Heart left ventricle (tissue), 16 donors: ENCODE measurements around the gene SLC12A5. TPM values are rescaled to one million over a fixed set of nuclear protein-coding genes. Genes with fewer than 3 reads are reported as not detected.

Experiments
- ATAC-seq, 4 donors: fragments of 200-7000 bp; cut with Tn5 transposase; one replicate each; pipeline ENCODE4 v1.9.1; 2020 to 2022; ENCODE audit warnings: moderate library complexity in 4 of 4, mild to moderate bottlenecking in 3 of 4, moderate number of reproducible peaks in 1 of 4
- DNase-seq, 5 donors: peaks; one replicate each; pipeline ENCODE4 v3.0.0-alpha.2; 2020
- H3K27ac ChIP-seq, 12 donors: fragments of 200-600 bp; sonication (generic) in 4 of 12; one replicate each; pipeline versions ENCODE4 v1.5.0 to v1.8.0; 2016 to 2022; ENCODE audit warnings: mild to moderate bottlenecking in 2 of 12
- H3K27me3 ChIP-seq, 9 donors: fragments of 200-600 bp; sonication (generic) in 2 of 9; one replicate each; pipeline versions ENCODE4 v1.5.1 to v1.8.0; 2016 to 2022; ENCODE audit warnings: mild to moderate bottlenecking in 3 of 9
- H3K36me3 ChIP-seq, 9 donors: fragments of 200-600 bp; sonication (generic) in 2 of 9; one replicate each; pipeline versions ENCODE4 v1.5.0 to v1.8.0; 2018 to 2022; ENCODE audit warnings: mild to moderate bottlenecking in 2 of 9
- H3K4me1 ChIP-seq, 12 donors: fragments of 200-600 bp; sonication (generic) in 4 of 12; one replicate each; pipeline versions ENCODE4 v1.5.0 to v1.8.0; 2016 to 2022; ENCODE audit warnings: mild to moderate bottlenecking in 3 of 12
- H3K4me3 ChIP-seq, 12 donors: fragments of 200-600 bp; sonication (generic) in 4 of 12; one replicate each; pipeline versions ENCODE4 v1.5.0 to v1.8.0; 2017 to 2022; ENCODE audit warnings: mild to moderate bottlenecking in 9 of 12, moderate library complexity in 4 of 12
- H3K9me3 ChIP-seq, 12 donors: fragments of 200-600 bp; sonication (generic) in 4 of 12; one replicate each; pipeline versions ENCODE4 v1.5.0 to v1.8.0; 2016 to 2022; ENCODE audit warnings: mild to moderate bottlenecking in 1 of 12
- CTCF ChIP-seq, 12 donors: fragments of 200-600 bp; sonication (generic) in 4 of 12; IDR thresholded peaks; one replicate each; pipeline versions ENCODE4 v1.5.0 to v1.8.0; 2018 to 2022; ENCODE audit warnings: antibody characterized with exemption in 12 of 12, mild to moderate bottlenecking in 5 of 12
- POLR2A ChIP-seq, 2 donors: fragments of 450-650 bp; IDR thresholded peaks; one replicate each; pipeline ENCODE4 v1.6.1; 2017; ENCODE audit warnings: antibody characterized with exemption in 2 of 2, mild to moderate bottlenecking in 2 of 2, moderate library complexity in 2 of 2
- WGBS, 4 donors: extraction: QIAGEN DNeasy Blood & Tissue Kit in 2 of 4; methylation state at CpG; one replicate each; pipeline versions ENCODE4 v1.1.5 to v1.1.7; 2013 to 2018; 5-methylcytosine and 5-hydroxymethylcytosine counted together
- intact Hi-C, 10 donors: fragments of 100-400 bp; cut with DNase I; formaldehyde crosslinking; loops; one replicate each; pipeline versions ENCODE4 v1.11.1 to v1.14.2; 2022
- polyA plus RNA-seq, 2 donors: library from polyadenylated mRNA; stranded (reverse); fragments of 200-250 nt; gene quantifications; one replicate each; pipeline ENCODE4 v1.2.3, GENCODE V29; 2013
- total RNA-seq, 9 donors: library from RNA; depleted of rRNA in 2 of 9; stranded (reverse); fragments of >200 nt in 2 of 9; fragmentation: NEBNext Ultra II Directional in 3 of 9; extraction: Animal tissue kit (Norgen Biotek cat#: 25700) in 3 of 9; gene quantifications; one replicate each; pipeline versions ENCODE4 v1.1.0 to v1.2.4, GENCODE V29; 2016 to 2023
- donor health status: ischemic (EF 13 %, LVEDD 7.1; RV severe dilation, severe dysfunction).
- donor health status: healthy with polysubstance abuse.
- donor health status: DM: no; HTN: yes; CAD: no.
- donor health status: DM: no; HTN: no; CAD: no.
- donor health status: ischemic (EF 25% LVEDD 6.9; RV normal size, moderate dysfunction).
- donor health status: ischemic (EF 25% LVEDD 5.7; RV mildly dilated, moderate dysfunction).
- donor health status: healthy.
- donor health status: DM: yes; HTN: yes; CAD: no.
- donor health status: ischemic (EF 35%, LVEDD 5.7; RV mildly dilated, moderate dysfunction).
- donor health status: nonischemic (EF 11% LVEDD 7.7; RV severe dilation, severe dysfunction).
- donor health status: DM: yes; HTN: yes; CAD: no.
- donor health status: PGD.
- donor health status: ischemic (EF 29% LVEDD 5.4; RV normal size, mild dysfunction).
- donor health status: nonischemic (EF 23%, LVEDD 6.1; RV moderate dilation, normal function).

SLC12A5 gene
- total and polyA plus RNA-seq, 11 donors = 0.73 to 1.7 (median 1.2) TPM; not detected in 8

- peaks cover 0 to 7% (median 0%) of the 10 kb centered on the region in 12 donors for H3K4me1 ChIP-seq
- 84 to 92% (median 87%) methylated on average over 3 of the region's 3 CpGs for WGBS, 4 donors
- TF ChIP-seq CTCF (IDR thresholded peaks at IDR 0.05) = no peak
- TF ChIP-seq POLR2A (IDR thresholded peaks at IDR 0.05) = no peak
- intact Hi-C loops = no loop called here
- peaks cover 12 to 71% (median 29%) of the 10 kb centered on the region in 9 donors for H3K27me3 ChIP-seq
- ATAC-seq = no peak
- H3K27ac ChIP-seq = no peak overlapping the region
- DNase-seq = no peak
- H3K36me3 ChIP-seq = no peaks in the 10 kb centered on the region
- no peak overlapping the region for H3K4me3 ChIP-seq
- H3K9me3 ChIP-seq = no peaks in the 10 kb centered on the region
These were observed 73.9 kb downstream of the SLC12A5 start for GRCh38 chr20:46102940-46103339.

- H3K27me3 ChIP-seq = peaks cover 8 to 70% (median 21%) of the 10 kb centered on the region in 9 donors
- intact Hi-C loops = no loop called here
- H3K4me3 ChIP-seq = no peak overlapping the region
- H3K9me3 ChIP-seq = no peaks in the 10 kb centered on the region
- no peak overlapping the region for H3K27ac ChIP-seq
- DNase-seq (no peak), ATAC-seq (no peak)
- peaks cover 0 to 14% (median 0%) of the 10 kb centered on the region in 12 donors for H3K4me1 ChIP-seq
- TF ChIP-seq POLR2A (IDR thresholded peaks at IDR 0.05) = no peak
- no peak for TF ChIP-seq CTCF (IDR thresholded peaks at IDR 0.05)
- WGBS, 4 donors = 73 to 86% (median 82%) methylated on average over 3 of the region's 3 CpGs
- H3K36me3 ChIP-seq = no peaks in the 10 kb centered on the region
These were observed 75.2 kb downstream of the SLC12A5 start for GRCh38 chr20:46104262-46104661.

DNA sequence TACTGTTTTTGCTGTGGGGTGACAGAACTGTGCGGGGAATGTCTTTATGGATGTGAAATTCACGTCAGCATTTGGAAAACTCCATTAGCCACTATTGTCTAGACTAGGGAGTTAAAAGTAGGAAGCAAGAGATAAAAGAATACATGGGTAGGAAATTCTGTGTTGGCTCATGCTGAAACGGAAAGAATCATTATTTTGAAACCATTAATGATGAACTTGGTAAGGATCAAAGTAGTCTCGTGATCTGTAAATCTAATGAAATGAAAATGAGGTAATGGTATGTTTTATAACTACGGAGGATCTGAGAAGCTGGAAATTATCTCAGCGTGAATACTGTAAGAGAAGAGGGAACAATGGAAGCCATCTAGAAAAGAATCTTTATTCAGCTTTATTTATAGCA, 78.0 kb downstream of the SLC12A5 start:
- intact Hi-C loops = no loop called here
- DNase-seq (no peak), ATAC-seq (no peak)
- Histone ChIP-seq H3K4me3 (no peak overlapping the region), H3K4me1 (peaks cover 0 to 28% (median 0%) of the 10 kb centered on the region in 12 donors), H3K9me3 (no peaks in the 10 kb centered on the region), H3K27ac (no peak overlapping the region), H3K27me3 (peaks cover 0 to 58% (median 7%) of the 10 kb centered on the region in 9 donors), H3K36me3 (no peaks in the 10 kb centered on the region)
- no peak for TF ChIP-seq POLR2A (IDR thresholded peaks at IDR 0.05)
- no peak for TF ChIP-seq CTCF (IDR thresholded peaks at IDR 0.05)
- 55 to 71% (median 61%) methylated on average over 6 of the region's 6 CpGs for WGBS, 4 donors

DNA sequence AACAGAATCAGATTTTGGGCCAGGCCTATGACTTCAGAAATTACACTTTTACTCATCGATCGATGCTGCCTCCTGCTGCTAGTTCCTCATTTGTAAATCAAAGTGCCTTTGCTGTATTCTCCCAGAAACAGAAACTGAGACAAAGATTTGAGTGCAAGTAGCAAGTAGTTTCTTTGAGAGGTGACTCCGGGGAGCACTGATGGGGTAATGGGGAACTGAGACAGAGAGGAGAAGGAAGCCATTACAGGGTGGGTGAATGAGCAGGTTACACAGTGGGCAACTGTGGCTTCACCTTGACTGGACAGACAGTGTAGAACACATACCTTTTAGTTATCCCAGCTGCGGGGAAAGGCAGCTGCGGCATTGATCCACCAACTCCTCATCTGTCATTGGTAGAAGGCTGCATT, 79.4 kb downstream of the SLC12A5 start:
- WGBS, 4 donors = 71 to 75% (median 73%) methylated on average over 5 of the region's 5 CpGs
- H3K27me3 ChIP-seq = peaks cover 0 to 46% (median 7%) of the 10 kb centered on the region in 9 donors
- no peak for ATAC-seq

More for the DNA sequence above, 79.4 kb downstream of the SLC12A5 start:
- H3K4me1 ChIP-seq = peaks cover 0 to 33% (median 0%) of the 10 kb centered on the region in 12 donors
- no peaks in the 10 kb centered on the region for H3K9me3 ChIP-seq
- no peak for DNase-seq
- TF ChIP-seq POLR2A (IDR thresholded peaks at IDR 0.05) (no peak), CTCF (IDR thresholded peaks at IDR 0.05) (no peak)
- no peaks in the 10 kb centered on the region for H3K36me3 ChIP-seq
- intact Hi-C loops = no loop called here
- no peak overlapping the region for H3K4me3 ChIP-seq
- peak overlapping the region in 1 of 12 donors; percentile 73 for H3K27ac ChIP-seq
